BE2C (cell line): Measurements from ENCODE around the gene PAPPA.

Experiments used
- DNase-seq: peaks from one replicate; pipeline ENCODE4 v3.0.0-alpha.2; 2020
- H3K27me3 ChIP-seq: fragments of 250-450 bp; sonication (Bioruptor Pico); 2 replicates; pipeline ENCODE4 v1.5.1; 2020; ENCODE audit warnings: mild to moderate bottlenecking
- H3K36me3 ChIP-seq: fragments of 250-450 bp; sonication (Bioruptor Pico); 2 replicates; pipeline ENCODE4 v1.5.1; 2020; ENCODE audit warnings: mild to moderate bottlenecking
- H3K4me1 ChIP-seq: fragments of 250-450 bp; sonication (Bioruptor Pico); 2 replicates; pipeline ENCODE4 v1.5.1; 2020
- H3K4me3 ChIP-seq: 2 replicates; pipeline ENCODE4 v1.5.1; 2011; ENCODE audit warnings: low read depth, low read length
- H3K9me3 ChIP-seq: fragments of 250-450 bp; sonication (Bioruptor Pico); 2 replicates; pipeline ENCODE4 v1.5.1; 2020
- CTCF ChIP-seq: IDR thresholded peaks from 2 replicates; pipeline ENCODE4 v1.5.1; 2012; ENCODE audit warnings: mild to moderate bottlenecking, low read depth, low read length

Gene PAPPA

GRCh38 chr9:116434314-116434713 is 280.7 kb downstream of the PAPPA start:
- no peak for DNase-seq
- H3K36me3 ChIP-seq = peaks cover 4% of the 10 kb centered on the region
- no peak for TF ChIP-seq CTCF
- no peaks in the 10 kb centered on the region for H3K9me3 ChIP-seq
- no peaks in the 10 kb centered on the region for H3K4me1 ChIP-seq
- H3K4me3 ChIP-seq = no peak overlapping the region
- H3K27me3 ChIP-seq = no peaks in the 10 kb centered on the region

- Histone ChIP-seq H3K4me1 (no peaks in the 10 kb centered on the region), H3K27me3 (no peaks in the 10 kb centered on the region), H3K36me3 (peaks cover 10% of the 10 kb centered on the region), H3K9me3 (no peaks in the 10 kb centered on the region), H3K4me3 (no peak overlapping the region)
- no peak for DNase-seq
- no peak for TF ChIP-seq CTCF
These were observed 282.1 kb downstream of the PAPPA start for GRCh38 chr9:116435706-116436105.

DNA sequence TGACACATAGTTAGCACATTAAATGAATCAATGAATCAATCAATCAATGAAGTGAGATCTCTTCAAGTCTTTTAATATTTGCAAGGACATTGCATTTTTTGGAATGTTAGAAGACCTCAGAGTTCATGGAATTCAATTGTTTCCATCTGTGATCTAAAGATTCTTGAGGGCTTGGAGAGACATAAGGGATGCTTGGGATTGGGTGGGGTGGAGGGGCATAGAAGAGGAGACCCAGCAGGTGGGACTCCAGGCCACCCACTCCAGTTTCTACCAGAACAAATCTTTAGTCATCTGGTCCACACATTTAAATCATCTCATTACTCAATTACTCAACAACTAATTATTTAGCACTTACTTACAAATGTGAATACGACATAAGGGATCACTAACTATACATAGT is 282.5 kb downstream of the PAPPA start:
- Histone ChIP-seq H3K27me3 (no peaks in the 10 kb centered on the region), H3K36me3 (peaks cover 14% of the 10 kb centered on the region), H3K4me3 (no peak overlapping the region), H3K4me1 (no peaks in the 10 kb centered on the region), H3K9me3 (no peaks in the 10 kb centered on the region)
- no peak for DNase-seq
- TF ChIP-seq CTCF = no peak

- no peaks in the 10 kb centered on the region for H3K9me3 ChIP-seq
- TF ChIP-seq CTCF = no peak
- peaks cover 21% of the 10 kb centered on the region for H3K36me3 ChIP-seq
- no peak overlapping the region for H3K4me3 ChIP-seq
- H3K4me1 ChIP-seq = no peaks in the 10 kb centered on the region
- DNase-seq = no peak
- H3K27me3 ChIP-seq = no peaks in the 10 kb centered on the region
These were observed 284.1 kb downstream of the PAPPA start for GRCh38 chr9:116437411-116438370.

DNA sequence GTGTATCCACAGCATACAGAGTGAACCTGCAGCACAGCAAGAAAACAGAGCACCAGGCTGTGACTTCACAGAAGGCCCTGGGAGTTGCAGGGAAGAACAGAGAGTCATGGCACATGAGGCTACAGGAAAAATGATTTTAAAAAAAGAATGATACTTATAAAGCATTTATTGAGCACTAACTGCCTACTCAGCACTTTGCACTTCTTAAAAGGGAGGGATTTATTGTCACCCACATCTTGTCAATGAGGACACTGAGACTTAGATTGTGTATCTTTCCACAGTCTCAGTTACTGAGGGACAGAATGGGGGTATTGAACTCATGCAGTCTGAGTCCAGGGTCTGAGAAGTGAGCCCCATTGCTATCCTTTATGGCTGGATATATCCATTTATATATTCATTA is 288.9 kb downstream of the PAPPA start:
- Histone ChIP-seq H3K27me3 (no peaks in the 10 kb centered on the region), H3K9me3 (no peaks in the 10 kb centered on the region), H3K4me1 (no peaks in the 10 kb centered on the region), H3K36me3 (peaks cover 35% of the 10 kb centered on the region), H3K4me3 (no peak overlapping the region)
- TF ChIP-seq CTCF = no peak
- DNase-seq = no peak

- Histone ChIP-seq H3K4me1 (no peaks in the 10 kb centered on the region), H3K27me3 (no peaks in the 10 kb centered on the region), H3K36me3 (peaks cover 13% of the 10 kb centered on the region; the same call in 1 of the 2 replicates), H3K9me3 (no peaks in the 10 kb centered on the region), H3K4me3 (no peak overlapping the region)
- no peak for DNase-seq
- TF ChIP-seq CTCF = no peak
These were observed 294.3 kb downstream of the PAPPA start for GRCh38 chr9:116447934-116448333.
